ENCODE measurements around the gene RIPOR3. TPM values are rescaled to one million over a fixed set of nuclear protein-coding genes. Genes with fewer than 3 reads are reported as not detected.
"Not testable (repeated sequence)": the region's sequence is repeated elsewhere in the genome, so short reads cannot be mapped to it uniquely, and the experiment has no call there.

Gene RIPOR3
- total RNA-seq, 3 donors from 2014 or later (not counting 1 experiment from before 2014, with no cell fraction given) = 0.45 TPM; not detected in 2

DNA sequence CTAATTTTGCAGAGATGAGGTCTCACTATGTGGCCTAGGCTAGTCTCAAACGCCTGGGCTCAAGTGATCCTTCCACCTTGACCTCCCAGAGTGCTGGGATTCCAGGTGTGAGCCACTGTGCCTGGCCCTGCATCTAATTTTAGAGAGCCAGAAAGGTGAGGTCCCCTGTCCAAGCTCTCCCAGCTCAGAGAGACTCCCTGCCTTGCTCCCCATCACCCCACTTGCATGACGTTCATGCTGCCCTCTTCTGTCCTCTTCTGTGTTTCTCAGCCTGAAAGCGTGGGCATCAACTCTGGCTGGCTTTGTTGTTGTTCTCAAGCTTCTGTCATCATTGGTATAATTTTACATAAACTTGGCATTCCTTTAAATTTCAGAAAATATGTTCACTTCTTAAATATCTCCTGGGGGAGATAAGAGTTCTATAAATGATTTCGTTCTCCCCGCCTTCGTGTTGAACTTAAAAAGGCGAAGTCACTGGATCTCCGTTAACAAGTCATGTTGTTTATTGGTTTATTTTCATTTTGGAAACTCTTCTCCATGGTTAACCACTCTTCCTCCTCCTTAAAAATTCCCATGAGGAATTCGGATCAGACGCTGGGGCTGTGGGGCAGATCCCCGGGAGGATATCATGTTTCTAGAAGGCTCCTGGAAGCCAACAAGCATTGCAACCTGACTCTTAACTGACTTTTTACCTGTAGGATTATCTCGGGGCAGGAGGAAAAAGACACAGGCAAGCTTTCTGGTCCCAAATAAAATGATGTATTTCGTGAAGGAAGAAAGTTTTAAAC lies 26.8 kb upstream of the RIPOR3 start:
- H3K36me3 Mint-ChIP-seq = no peaks in the 10 kb centered on the region
- H3K4me1 Mint-ChIP-seq = no peaks in the 10 kb centered on the region
- no peak overlapping the region for H3K27ac ChIP-seq (ENCODE audit: low read length)
- no peaks in the 10 kb centered on the region for H3K9me3 ChIP-seq (ENCODE audit: control insufficient read depth, insufficient read depth, low read length)
- intact Hi-C loops (cut with micrococcal nuclease) = no loop called here
- H3K9me3 Mint-ChIP-seq = no peaks in the 10 kb centered on the region
- no peak for TF ChIP-seq CTCF (IDR thresholded peaks at IDR 0.05)
- no peak overlapping the region for H3K4me3 ChIP-seq (ENCODE audit: low read length)
- no peak for DNase-seq
- no peaks in the 10 kb centered on the region for H3K36me3 ChIP-seq (ENCODE audit: control insufficient read depth, insufficient read depth, low read length)
- no peaks in the 10 kb centered on the region for H3K27me3 ChIP-seq (ENCODE audit: control insufficient read depth, insufficient read depth, low read length)
- 69% methylated on average over 6 of the region's 13 CpGs for WGBS (ENCODE audit: insufficient coverage)
- H3K27ac Mint-ChIP-seq = no peak overlapping the region
- ATAC-seq = no peak
- H3K27me3 Mint-ChIP-seq (ENCODE audit: low read depth in 2 of 2) = peaks cover 15 to 17% of the 10 kb centered on the region in 2 donors
- H3K4me3 Mint-ChIP-seq = no peak overlapping the region
- no peaks in the 10 kb centered on the region for H3K4me1 ChIP-seq (ENCODE audit: control insufficient read depth, insufficient read depth, low read length)

DNA sequence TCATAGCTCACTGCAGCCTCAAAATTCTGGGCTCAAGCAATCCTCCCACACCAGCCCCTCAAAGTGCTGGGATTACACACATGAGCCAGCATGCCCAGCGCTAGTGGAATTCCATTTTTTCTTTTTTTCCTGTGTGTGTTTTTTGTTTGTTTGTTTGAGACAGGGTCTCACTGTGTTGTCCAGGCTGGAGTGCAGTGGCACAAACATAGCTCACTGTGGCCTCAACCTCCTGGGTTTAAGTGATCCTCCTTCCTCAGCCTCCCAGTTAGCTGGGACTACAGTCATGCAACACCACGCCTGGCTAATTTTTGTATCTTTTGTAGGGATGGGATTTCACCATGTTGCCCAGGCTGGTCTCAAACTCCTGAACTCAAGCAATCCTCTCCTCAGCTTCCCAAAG lies 26.0 kb upstream of the RIPOR3 start:
- no peaks in the 10 kb centered on the region for H3K36me3 Mint-ChIP-seq
- H3K27ac ChIP-seq (ENCODE audit: low read length) = no peak overlapping the region
- H3K27me3 ChIP-seq (ENCODE audit: control insufficient read depth, insufficient read depth, low read length) = no peaks in the 10 kb centered on the region
- H3K27me3 Mint-ChIP-seq (ENCODE audit: low read depth in 2 of 2) = peaks cover 18 to 19% of the 10 kb centered on the region in 2 donors
- intact Hi-C loops (cut with micrococcal nuclease) = no loop called here
- H3K4me1 Mint-ChIP-seq = no peaks in the 10 kb centered on the region
- ATAC-seq (no peak), DNase-seq (no peak)
- WGBS (ENCODE audit: insufficient coverage) = no CpG with 5 or more reads among the region's 2 CpGs
- no peaks in the 10 kb centered on the region for H3K36me3 ChIP-seq (ENCODE audit: control insufficient read depth, insufficient read depth, low read length)
- no peaks in the 10 kb centered on the region for H3K4me1 ChIP-seq (ENCODE audit: control insufficient read depth, insufficient read depth, low read length)
- no peak overlapping the region for H3K4me3 ChIP-seq (ENCODE audit: low read length)
- no peaks in the 10 kb centered on the region for H3K9me3 Mint-ChIP-seq
- H3K4me3 Mint-ChIP-seq = no peak overlapping the region
- H3K9me3 ChIP-seq (ENCODE audit: control insufficient read depth, insufficient read depth, low read length) = no peaks in the 10 kb centered on the region
- no peak for TF ChIP-seq CTCF (IDR thresholded peaks at IDR 0.05)
- no peak overlapping the region for H3K27ac Mint-ChIP-seq

- ATAC-seq (no peak), DNase-seq (no peak)
- Histone ChIP-seq H3K9me3 (ENCODE audit: control insufficient read depth, insufficient read depth, low read length) (no peaks in the 10 kb centered on the region), H3K4me3 (ENCODE audit: low read length) (no peak overlapping the region), H3K27ac (ENCODE audit: low read length) (no peak overlapping the region), H3K27me3 (ENCODE audit: control insufficient read depth, insufficient read depth, low read length) (no peaks in the 10 kb centered on the region), H3K4me1 (ENCODE audit: control insufficient read depth, insufficient read depth, low read length) (no peaks in the 10 kb centered on the region), H3K36me3 (ENCODE audit: control insufficient read depth, insufficient read depth, low read length) (no peaks in the 10 kb centered on the region)
- H3K4me1 Mint-ChIP-seq = no peaks in the 10 kb centered on the region
- H3K9me3 Mint-ChIP-seq = no peaks in the 10 kb centered on the region
- no CpG with 5 or more reads among the region's 1 CpG for WGBS (ENCODE audit: insufficient coverage)
- TF ChIP-seq CTCF (IDR thresholded peaks at IDR 0.05) = no peak
- H3K4me3 Mint-ChIP-seq = no peak overlapping the region
- peaks cover 21 to 25% of the 10 kb centered on the region in 2 donors for H3K27me3 Mint-ChIP-seq (ENCODE audit: low read depth in 2 of 2)
- intact Hi-C loops (cut with micrococcal nuclease) = no loop called here
- no peaks in the 10 kb centered on the region for H3K36me3 Mint-ChIP-seq
- H3K27ac Mint-ChIP-seq = no peak overlapping the region
Measured at GRCh38 chr20:50716518-50716917, 25.2 kb upstream of the RIPOR3 start.

- Histone ChIP-seq H3K27ac (ENCODE audit: low read length) (no peak overlapping the region), H3K9me3 (ENCODE audit: control insufficient read depth, insufficient read depth, low read length) (no peaks in the 10 kb centered on the region), H3K36me3 (ENCODE audit: control insufficient read depth, insufficient read depth, low read length) (no peaks in the 10 kb centered on the region), H3K4me1 (ENCODE audit: control insufficient read depth, insufficient read depth, low read length) (no peaks in the 10 kb centered on the region), H3K27me3 (ENCODE audit: control insufficient read depth, insufficient read depth, low read length) (no peaks in the 10 kb centered on the region), H3K4me3 (ENCODE audit: low read length) (no peak overlapping the region)
- H3K36me3 Mint-ChIP-seq = no peaks in the 10 kb centered on the region
- ATAC-seq = no peak
- no peak overlapping the region for H3K27ac Mint-ChIP-seq
- H3K4me1 Mint-ChIP-seq = no peaks in the 10 kb centered on the region
- DNase-seq = no peak
- H3K9me3 Mint-ChIP-seq = no peaks in the 10 kb centered on the region
- no peak overlapping the region for H3K4me3 Mint-ChIP-seq
- TF ChIP-seq CTCF (IDR thresholded peaks at IDR 0.05) = no peak
- 86% methylated on average over 3 of the region's 3 CpGs for WGBS (ENCODE audit: insufficient coverage)
- intact Hi-C loops (cut with micrococcal nuclease) = no loop called here
- H3K27me3 Mint-ChIP-seq (ENCODE audit: low read depth in 2 of 2) = peaks cover 26 to 32% of the 10 kb centered on the region in 2 donors
Measured at GRCh38 chr20:50715694-50716093, 24.4 kb upstream of the RIPOR3 start.

DNA sequence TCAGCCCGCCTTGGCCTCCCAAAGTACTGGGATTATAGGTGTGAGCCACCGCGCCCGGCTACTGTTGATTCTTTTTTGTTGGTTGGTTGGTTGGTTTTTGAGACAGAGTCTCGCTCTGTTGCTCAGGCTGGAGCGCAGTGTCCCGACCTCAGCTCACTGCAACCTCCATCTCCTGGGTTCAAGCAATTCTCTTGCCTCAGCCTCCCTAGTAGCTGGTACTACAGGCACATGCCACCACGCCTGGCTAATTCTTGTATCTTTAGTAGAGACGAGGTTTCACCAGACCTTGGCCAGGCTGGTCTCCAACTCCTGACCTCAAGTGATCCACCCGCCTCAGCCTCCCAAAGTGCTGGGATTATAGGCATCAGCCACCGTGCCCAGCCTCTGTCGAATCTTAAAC lies 23.1 kb upstream of the RIPOR3 start:
- H3K27me3 Mint-ChIP-seq (ENCODE audit: low read depth in 2 of 2) = peaks cover 26 to 38% of the 10 kb centered on the region in 2 donors
- H3K27ac ChIP-seq (ENCODE audit: low read length); DNase-seq; intact Hi-C loops (cut with micrococcal nuclease); H3K4me3 ChIP-seq (ENCODE audit: low read length); H3K4me3 Mint-ChIP-seq; H3K27ac Mint-ChIP-seq; H3K4me1 ChIP-seq (ENCODE audit: control insufficient read depth, insufficient read depth, low read length); H3K9me3 Mint-ChIP-seq; H3K9me3 ChIP-seq (ENCODE audit: control insufficient read depth, insufficient read depth, low read length); H3K36me3 Mint-ChIP-seq; H3K4me1 Mint-ChIP-seq; H3K27me3 ChIP-seq (ENCODE audit: control insufficient read depth, insufficient read depth, low read length); ATAC-seq; H3K36me3 ChIP-seq (ENCODE audit: control insufficient read depth, insufficient read depth, low read length): not testable (repeated sequence)
- WGBS (ENCODE audit: insufficient coverage) = 86% methylated on average over 9 of the region's 12 CpGs

Data from natural killer cell (primary cell).